ENCODE results near the gene FNDC3A.

GRCh38 chr13:49184621-49185020 is 208.9 kb downstream of the FNDC3A start:
- TF ChIP-seq TAF1 (IDR thresholded peaks at IDR 0.05; ENCODE audit: low read depth, low read length) (no peak), POLR2AphosphoS5 (IDR thresholded peaks at IDR 0.05; ENCODE audit: low read depth, low read length) (no peak)
